Keratinocyte (primary cell): ENCODE measurements around the gene P4HA1. TPM values are rescaled to one million over a fixed set of nuclear protein-coding genes. Genes with fewer than 3 reads are reported as not detected.

Source experiments
- DNase-seq: peaks from one replicate; pipeline ENCODE4 v3.0.0-alpha.2; 2011; ENCODE audit warnings: low read depth, missing footprints, low spot score
- FAIRE-seq: peaks from 2 replicates; lab custom pipeline; 2011; peaks lifted over from hg19 to GRCh38; lab: Jason Lieb, UNC
- H2AFZ ChIP-seq: 2 replicates; pipeline ENCODE4 v1.6.0; 2012; ENCODE audit warnings: low read length, control low read depth, inconsistent platforms; ENCODE audit not compliant: control insufficient read depth
- H3K27ac ChIP-seq: 2 replicates; pipeline ENCODE4 v1.5.1; 2011; ENCODE audit warnings: low read length; ENCODE audit not compliant: control insufficient read depth, insufficient read depth
- H3K27me3 ChIP-seq: 3 replicates; pipeline ENCODE4 v1.6.0; 2011; ENCODE audit warnings: low read length; ENCODE audit not compliant: control insufficient read depth, insufficient read depth; ENCODE audit errors: extremely low read depth
- H3K36me3 ChIP-seq, 2 experiments: 2 replicates in 1 of 2; 3 replicates in 1 of 2; pipeline ENCODE4 v1.5.1; 2011; ENCODE audit warnings: low read length in 2 of 2, mild to moderate bottlenecking in 1 of 2; ENCODE audit not compliant: control insufficient read depth in 2 of 2, insufficient read depth in 2 of 2; ENCODE audit errors: extremely low read depth in 1 of 2
- H3K4me1 ChIP-seq: 3 replicates; pipeline ENCODE4 v1.5.1; 2011; ENCODE audit warnings: low read length; ENCODE audit not compliant: control insufficient read depth, insufficient read depth; ENCODE audit errors: extremely low read depth
- H3K4me2 ChIP-seq: 3 replicates; pipeline ENCODE4 v1.6.0; 2011; ENCODE audit warnings: low read depth, low read length; ENCODE audit not compliant: control insufficient read depth, insufficient read depth; ENCODE audit errors: extremely low read depth
- H3K4me3 ChIP-seq, 3 experiments: fragments of 200-600 bp in 1 of 3; sonication (generic) in 1 of 3; 2 replicates in 2 of 3; 3 replicates in 1 of 3; pipeline ENCODE4 v1.5.1; 2011 to 2016; ENCODE audit warnings: low read length in 3 of 3, mild to moderate bottlenecking in 3 of 3, control low read depth in 2 of 3, inconsistent platforms in 1 of 3, low read depth in 1 of 3, mixed read lengths in 1 of 3, mixed run types in 1 of 3, moderate library complexity in 1 of 3; ENCODE audit not compliant: control insufficient read depth in 2 of 3, insufficient read depth in 2 of 3; ENCODE audit errors: extremely low read depth in 1 of 3
- H3K79me2 ChIP-seq: 2 replicates; pipeline ENCODE4 v1.6.0; 2012; ENCODE audit warnings: low read length; ENCODE audit not compliant: control insufficient read depth, insufficient read depth
- H3K9ac ChIP-seq: 3 replicates; pipeline ENCODE4 v1.6.0; 2011; ENCODE audit warnings: low read length; ENCODE audit not compliant: control insufficient read depth, insufficient read depth; ENCODE audit errors: extremely low read depth
- H3K9me1 ChIP-seq: 3 replicates; pipeline ENCODE4 v1.6.0; 2011; ENCODE audit warnings: low read length; ENCODE audit not compliant: control insufficient read depth, insufficient read depth; ENCODE audit errors: extremely low read depth
- H3K9me3 ChIP-seq: 2 replicates; pipeline ENCODE4 v1.5.1; 2012; ENCODE audit warnings: low read depth, low read length; ENCODE audit not compliant: control insufficient read depth
- H4K20me1 ChIP-seq: 3 replicates; pipeline ENCODE4 v1.6.0; 2011; ENCODE audit warnings: low read length; ENCODE audit not compliant: control insufficient read depth, insufficient read depth; ENCODE audit errors: extremely low read depth
- EZH2 ChIP-seq: IDR thresholded peaks from one replicate; pipeline ENCODE4 v1.6.1; 2012; ENCODE audit warnings: inconsistent platforms, mild to moderate bottlenecking, low read length, moderate library complexity
- dilution Hi-C: fragments of 300-500 bp; cut with MboI; formaldehyde crosslinking; loops from one replicate; pipeline ENCODE4 v1.7.0; 2020; ENCODE audit warnings: low sequenced_read_pairs; ENCODE audit not compliant: extremely low pct_ligation_motif_present
- polyA plus RNA-seq, 5 experiments: library from polyadenylated mRNA; depleted of rRNA in 3 of 5; stranded (reverse) in 3 of 5; stranded (forward) in 1 of 5; unstranded in 1 of 5; fragments of >200 nt; gene quantifications; 1 replicate in 1 of 5; 2 replicates in 3 of 5; 3 replicates in 1 of 5; pipeline versions ENCODE4 v1.2.1 to v1.2.3, GENCODE V29; 2011 to 2012; ENCODE audit warnings: missing spikeins in 2 of 5, low read depth in 1 of 5, low replicate concordance in 1 of 5
- TF ChIP-seq, protein P1 (sequence below), 3 experiments: IDR thresholded peaks in 1 of 3; conservative IDR thresholded peaks in 1 of 3; optimal IDR thresholded peaks in 1 of 3; 2 replicates in 2 of 3; 3 replicates in 1 of 3; pipeline versions ENCODE3 to v1.5.1; 2011; ENCODE audit warnings: low read length in 3 of 3, mild to moderate bottlenecking in 3 of 3, moderate library complexity in 2 of 3, control low read depth in 1 of 3, inconsistent platforms in 1 of 3; ENCODE audit not compliant: insufficient read depth in 2 of 3; ENCODE audit errors: extremely low read depth in 1 of 3

The P4HA1 gene
- polyA plus RNA-seq, 1 donor (not counting 4 experiments of a cell fraction or from before 2014, with no cell fraction given): 67.4 TPM

DNA sequence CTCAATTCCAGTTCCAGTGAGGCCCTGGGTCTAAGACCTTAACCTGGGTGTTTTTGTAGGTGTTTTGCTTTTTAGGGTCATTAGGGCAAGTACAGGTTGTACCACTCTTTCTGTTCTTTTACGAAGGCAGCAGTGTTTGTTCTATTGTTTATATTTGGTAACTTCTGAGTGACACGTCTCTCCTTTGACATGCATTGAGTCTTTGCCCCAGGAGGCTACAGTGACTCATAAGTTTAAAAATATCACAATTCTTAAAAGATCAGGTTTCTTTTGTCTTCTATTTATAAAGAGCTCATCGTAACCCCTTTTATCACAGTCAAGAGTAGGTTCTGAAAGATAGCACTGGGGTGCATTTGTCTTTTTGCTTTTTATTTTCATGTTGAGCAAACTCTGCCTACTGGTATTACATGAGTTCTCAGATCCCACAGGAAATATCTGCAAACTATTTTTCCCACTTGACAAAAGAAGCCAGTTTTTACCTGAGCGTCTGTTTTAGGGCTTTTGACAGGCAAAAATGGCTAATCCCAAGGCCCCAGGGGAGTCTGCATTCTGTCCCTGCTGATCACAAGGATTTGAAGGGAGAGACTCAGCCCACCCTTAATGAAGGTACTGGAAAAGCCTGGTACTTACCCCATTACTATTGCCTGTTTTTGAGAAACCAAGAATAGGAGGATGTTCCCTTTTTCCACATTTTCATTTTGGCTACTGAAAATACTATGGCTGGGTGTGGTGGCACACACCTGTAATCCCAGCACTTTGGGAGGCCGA lies 21.5 kb upstream of the P4HA1 start:
- H3K4me1 ChIP-seq: peaks cover 11% of the 10 kb centered on the region
- TF ChIP-seq, protein P1, sequence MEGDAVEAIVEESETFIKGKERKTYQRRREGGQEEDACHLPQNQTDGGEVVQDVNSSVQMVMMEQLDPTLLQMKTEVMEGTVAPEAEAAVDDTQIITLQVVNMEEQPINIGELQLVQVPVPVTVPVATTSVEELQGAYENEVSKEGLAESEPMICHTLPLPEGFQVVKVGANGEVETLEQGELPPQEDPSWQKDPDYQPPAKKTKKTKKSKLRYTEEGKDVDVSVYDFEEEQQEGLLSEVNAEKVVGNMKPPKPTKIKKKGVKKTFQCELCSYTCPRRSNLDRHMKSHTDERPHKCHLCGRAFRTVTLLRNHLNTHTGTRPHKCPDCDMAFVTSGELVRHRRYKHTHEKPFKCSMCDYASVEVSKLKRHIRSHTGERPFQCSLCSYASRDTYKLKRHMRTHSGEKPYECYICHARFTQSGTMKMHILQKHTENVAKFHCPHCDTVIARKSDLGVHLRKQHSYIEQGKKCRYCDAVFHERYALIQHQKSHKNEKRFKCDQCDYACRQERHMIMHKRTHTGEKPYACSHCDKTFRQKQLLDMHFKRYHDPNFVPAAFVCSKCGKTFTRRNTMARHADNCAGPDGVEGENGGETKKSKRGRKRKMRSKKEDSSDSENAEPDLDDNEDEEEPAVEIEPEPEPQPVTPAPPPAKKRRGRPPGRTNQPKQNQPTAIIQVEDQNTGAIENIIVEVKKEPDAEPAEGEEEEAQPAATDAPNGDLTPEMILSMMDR (optimal IDR thresholded peaks at IDR 0.05 in 1 of 3, IDR thresholded peaks at IDR 0.05 in 1 of 3, conservative IDR thresholded peaks at IDR 0.05 in 1 of 3; ENCODE audit: extremely low read depth in 1 of 3, insufficient read depth in 2 of 3, low read length in 3 of 3): no peak
- TF ChIP-seq EZH2: no peak
- H3K4me3 ChIP-seq: no peak overlapping the region
- dilution Hi-C loops: no loop called here
- H3K4me2 ChIP-seq: peak overlapping the region; percentile 11
- peak; percentile 55 for FAIRE-seq
- no peaks in the 10 kb centered on the region for H3K9me3 ChIP-seq
- H3K27me3 ChIP-seq: no peaks in the 10 kb centered on the region
- no peaks in the 10 kb centered on the region for H3K79me2 ChIP-seq
- no peak for DNase-seq
- H4K20me1 ChIP-seq: no peaks in the 10 kb centered on the region
- H3K9ac ChIP-seq: peak overlapping the region; percentile 28
- no peak overlapping the region for H2AFZ ChIP-seq
- H3K27ac ChIP-seq: peak overlapping the region; percentile 9
- H3K36me3 ChIP-seq: peaks cover 0 to 1% of the 10 kb centered on the region in 2 experiments
- no peaks in the 10 kb centered on the region for H3K9me1 ChIP-seq

DNA sequence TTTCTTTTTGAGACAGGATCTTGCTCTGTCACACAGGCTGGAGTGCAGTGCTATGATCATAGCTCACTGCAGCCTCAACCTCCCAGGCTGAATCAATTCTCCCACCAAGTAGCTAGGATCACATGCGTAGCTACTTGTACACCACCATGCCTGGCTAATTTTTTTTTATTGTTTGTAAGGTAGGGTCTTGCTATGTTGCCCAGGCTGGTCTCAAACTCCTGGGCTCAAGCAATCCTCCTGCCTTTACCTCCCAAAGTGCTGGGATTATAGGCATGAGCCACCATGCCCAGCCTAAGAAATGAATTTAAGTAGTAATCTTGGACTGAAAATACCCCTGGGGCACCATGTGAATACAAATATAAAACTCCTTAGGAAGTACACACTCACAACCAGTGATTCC lies 19.4 kb upstream of the P4HA1 start:
- H3K4me2 ChIP-seq: no peak overlapping the region
- FAIRE-seq (no peak), DNase-seq (no peak)
- H3K36me3 ChIP-seq: no peaks in the 10 kb centered on the region
- H3K79me2 ChIP-seq: no peaks in the 10 kb centered on the region
- H2AFZ ChIP-seq: no peak overlapping the region
- no peaks in the 10 kb centered on the region for H3K9me3 ChIP-seq
- H3K9me1 ChIP-seq: no peaks in the 10 kb centered on the region
- no peak overlapping the region for H3K4me3 ChIP-seq
- H3K27me3 ChIP-seq: no peaks in the 10 kb centered on the region
- TF ChIP-seq, protein P1 (optimal IDR thresholded peaks at IDR 0.05 in 1 of 3, IDR thresholded peaks at IDR 0.05 in 1 of 3, conservative IDR thresholded peaks at IDR 0.05 in 1 of 3; ENCODE audit: extremely low read depth in 1 of 3, insufficient read depth in 2 of 3, low read length in 3 of 3): no peak
- no peak for TF ChIP-seq EZH2
- H3K27ac ChIP-seq: no peak overlapping the region
- H4K20me1 ChIP-seq: no peaks in the 10 kb centered on the region
- no peak overlapping the region for H3K9ac ChIP-seq
- dilution Hi-C loops: no loop called here
- peaks cover 18% of the 10 kb centered on the region for H3K4me1 ChIP-seq
